HG02870 (cell line): ENCODE results near the gene B3GNT3.

Source experiments
- ATAC-seq: cut with Tn5 transposase; IDR thresholded peaks from one replicate; pipeline ENCODE4 v1.9.1; 2021; ENCODE audit warnings: mild to moderate bottlenecking, moderate library complexity; ENCODE audit not compliant: unreplicated experiment

The B3GNT3 gene, protein sequence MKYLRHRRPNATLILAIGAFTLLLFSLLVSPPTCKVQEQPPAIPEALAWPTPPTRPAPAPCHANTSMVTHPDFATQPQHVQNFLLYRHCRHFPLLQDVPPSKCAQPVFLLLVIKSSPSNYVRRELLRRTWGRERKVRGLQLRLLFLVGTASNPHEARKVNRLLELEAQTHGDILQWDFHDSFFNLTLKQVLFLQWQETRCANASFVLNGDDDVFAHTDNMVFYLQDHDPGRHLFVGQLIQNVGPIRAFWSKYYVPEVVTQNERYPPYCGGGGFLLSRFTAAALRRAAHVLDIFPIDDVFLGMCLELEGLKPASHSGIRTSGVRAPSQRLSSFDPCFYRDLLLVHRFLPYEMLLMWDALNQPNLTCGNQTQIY

DNA sequence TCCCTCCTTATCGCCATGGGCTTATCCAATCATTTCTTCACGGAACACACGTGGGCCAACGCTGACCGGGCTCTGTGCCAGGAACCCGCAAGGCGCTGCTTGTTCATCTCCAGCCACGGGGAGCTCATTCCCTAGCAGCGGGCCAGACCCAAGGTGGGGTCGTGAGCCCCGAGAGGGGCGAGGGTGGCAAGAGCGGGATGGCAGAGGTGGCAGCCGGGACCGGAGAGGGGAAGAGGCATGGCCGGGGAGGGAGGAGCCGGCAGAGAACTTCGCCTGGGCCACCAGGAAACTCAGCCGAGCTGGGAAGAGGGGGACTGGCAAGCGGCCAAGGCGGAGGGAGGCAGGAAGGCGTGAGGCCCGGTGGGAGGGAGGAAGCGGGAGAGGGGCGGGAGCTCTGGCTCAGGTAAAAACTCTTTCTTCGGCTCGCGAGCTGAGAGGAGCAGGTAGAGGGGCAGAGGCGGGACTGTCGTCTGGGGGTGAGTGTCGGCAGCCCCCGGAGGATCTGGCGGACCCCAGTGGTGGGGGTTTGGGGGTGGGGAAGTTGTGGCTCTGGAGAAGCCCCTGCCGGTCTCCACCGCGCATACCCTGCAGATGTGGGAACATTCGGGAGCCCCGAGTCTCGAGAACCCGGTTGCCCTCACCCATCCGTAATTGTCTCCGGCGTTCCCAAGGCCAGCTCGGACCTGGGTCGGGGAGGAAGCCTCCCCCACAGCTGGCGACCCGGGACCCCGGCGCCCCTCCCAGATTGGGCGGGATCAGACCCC lies at the start of gene B3GNT3:
Gene B3GNT3, plus strand, starts transcription at position 408 of the 764 bp plus-strand sequence. CDS start 12,670 bp downstream, outside the sequence.
- ATAC-seq, result no peak

- peak; percentile 69 for ATAC-seq
Measured at GRCh38 chr19:17747205-17748098, 47.5 kb upstream of the B3GNT3 start.

- no peak for ATAC-seq
Measured at GRCh38 chr19:17748884-17749638, 45.9 kb upstream of the B3GNT3 start.

DNA sequence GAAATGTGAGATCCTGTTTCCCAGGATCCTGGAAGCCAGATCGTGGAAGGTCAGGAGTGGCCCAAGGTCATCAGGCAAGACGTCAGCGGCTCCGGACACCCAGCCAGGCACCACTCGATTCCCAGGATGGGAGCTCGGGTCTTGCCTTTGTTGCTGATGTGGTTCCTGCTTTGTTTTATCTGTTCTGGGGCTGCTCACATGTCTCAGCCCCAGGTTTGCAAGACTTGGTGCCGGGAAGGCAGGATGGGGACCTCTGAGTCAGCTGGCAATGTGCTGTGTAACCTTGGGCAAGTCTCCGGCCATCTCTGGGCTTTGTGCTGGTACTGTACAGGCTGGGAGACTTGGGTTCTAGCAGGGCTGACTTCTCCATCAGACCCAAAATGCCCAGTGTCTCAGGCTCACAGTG lies 45.0 kb upstream of the B3GNT3 start:
- no peak for ATAC-seq

DNA sequence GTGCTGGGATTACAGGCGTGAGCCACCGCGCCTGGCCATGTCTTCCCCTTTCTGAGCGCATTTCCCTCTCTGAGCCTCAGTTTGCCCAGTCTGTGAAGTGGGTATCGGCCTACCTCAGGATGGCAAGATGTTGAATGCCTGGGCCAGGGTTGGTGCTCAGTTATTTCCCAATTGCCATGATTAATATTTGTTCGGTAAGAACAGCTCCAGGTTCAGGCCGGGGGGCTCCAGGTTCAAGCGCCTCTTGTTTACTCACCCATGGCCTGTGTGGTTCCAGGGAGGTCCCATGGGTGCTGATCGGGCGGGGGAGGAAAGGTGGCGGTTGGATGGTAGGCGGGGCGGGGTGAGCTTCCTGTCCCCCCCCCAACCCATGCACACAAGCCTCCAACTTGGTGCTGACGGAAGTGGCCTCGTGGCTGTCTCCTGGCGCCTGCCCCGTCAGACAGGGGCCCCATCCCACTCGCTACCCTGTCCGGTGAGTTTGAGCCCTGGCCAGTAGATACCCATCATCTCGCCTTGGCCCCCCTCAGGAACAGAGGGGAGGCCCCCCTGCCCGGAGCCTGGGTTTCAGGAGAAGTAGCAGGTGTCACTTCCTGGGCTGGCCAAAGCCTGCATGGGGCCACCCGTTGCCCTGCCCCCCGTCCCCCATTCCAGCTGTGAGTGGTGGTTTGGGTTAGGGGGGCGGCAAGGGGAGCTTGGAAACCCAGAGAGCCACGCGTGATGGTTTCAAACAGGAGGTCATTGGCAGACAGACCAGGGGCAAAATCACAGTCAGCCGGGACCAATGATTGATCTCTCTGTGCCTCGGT lies 43.6 kb upstream of the B3GNT3 start, which contains the start of gene FCHO1:
Gene FCHO1, plus strand, starts transcription at position 375 of the 809 bp plus-strand sequence. CDS start 3,688 bp downstream, outside the sequence.
- peak; percentile 33 for ATAC-seq

- no peak for ATAC-seq
Measured at GRCh38 chr19:17751912-17752273, 43.0 kb upstream of the B3GNT3 start.

GRCh38 chr19:17752865-17753639 lies 41.9 kb upstream of the B3GNT3 start:
- ATAC-seq, result no peak

DNA sequence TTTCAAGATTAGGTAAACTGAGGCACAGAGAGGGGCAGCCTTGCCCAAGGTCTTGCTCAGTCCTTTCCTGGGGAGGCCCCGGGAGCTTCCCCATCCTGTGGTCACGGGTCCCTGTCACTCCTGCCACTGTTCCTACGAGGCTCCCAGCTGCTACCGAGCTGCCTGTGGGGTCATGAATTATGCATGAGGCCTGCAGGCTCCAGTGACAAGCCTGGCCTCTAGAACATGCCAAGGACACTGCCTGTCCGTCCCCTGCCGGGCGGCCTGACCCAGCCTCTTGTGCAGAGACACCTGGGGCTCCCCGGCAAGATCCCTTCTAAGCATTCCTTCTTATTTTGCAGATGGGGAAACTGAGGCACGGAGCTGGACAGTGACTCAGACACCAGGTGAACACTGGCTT lies 41.0 kb upstream of the B3GNT3 start:
- ATAC-seq, result no peak

GRCh38 chr19:17754634-17755442 lies 40.1 kb upstream of the B3GNT3 start:
- peak; percentile 56 for ATAC-seq

DNA sequence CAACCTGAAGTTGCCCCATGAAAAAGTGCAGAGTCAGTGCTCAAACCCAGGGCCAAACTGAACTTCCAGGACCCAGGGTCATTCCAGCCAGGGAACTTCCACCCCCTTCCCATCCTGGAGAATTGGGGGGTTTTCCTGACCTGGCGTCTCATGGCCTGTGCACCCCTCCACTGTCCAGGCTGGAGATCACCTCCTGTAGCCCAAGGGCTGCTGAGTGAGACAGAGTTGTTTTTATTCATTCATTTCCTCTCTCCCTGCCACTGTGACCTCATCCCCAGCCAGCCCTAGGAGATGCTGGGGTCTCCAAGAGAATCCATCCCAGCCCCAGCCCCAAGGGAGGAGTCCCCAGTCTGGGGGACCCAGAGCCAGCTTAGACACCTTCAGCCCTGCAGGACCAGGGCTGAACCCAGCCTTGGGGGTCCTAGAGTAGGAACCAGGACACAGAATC lies 39.5 kb upstream of the B3GNT3 start:
- ATAC-seq, result no peak

GRCh38 chr19:17755977-17756670 lies 38.8 kb upstream of the B3GNT3 start:
- no peak for ATAC-seq

DNA sequence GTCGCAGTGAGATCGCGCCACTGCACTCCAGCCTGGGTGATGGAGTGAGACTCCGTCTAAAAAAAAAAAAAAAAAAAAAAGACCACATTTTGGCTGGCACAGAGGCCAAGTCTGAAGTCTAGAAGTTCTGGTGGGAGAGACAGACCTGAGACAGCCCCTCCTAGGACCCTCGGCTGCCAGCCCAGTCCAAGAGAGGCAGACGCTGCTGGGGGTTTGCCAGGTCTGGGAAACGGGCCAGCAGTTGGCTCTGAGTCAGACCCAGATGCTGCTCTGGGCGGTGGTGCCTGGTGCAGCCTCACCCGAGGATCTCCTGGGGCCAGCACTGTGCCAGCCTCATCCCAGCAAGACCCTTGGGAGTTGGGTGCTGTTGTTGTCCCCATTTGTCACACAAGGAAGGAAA lies 37.8 kb upstream of the B3GNT3 start:
- no peak for ATAC-seq

DNA sequence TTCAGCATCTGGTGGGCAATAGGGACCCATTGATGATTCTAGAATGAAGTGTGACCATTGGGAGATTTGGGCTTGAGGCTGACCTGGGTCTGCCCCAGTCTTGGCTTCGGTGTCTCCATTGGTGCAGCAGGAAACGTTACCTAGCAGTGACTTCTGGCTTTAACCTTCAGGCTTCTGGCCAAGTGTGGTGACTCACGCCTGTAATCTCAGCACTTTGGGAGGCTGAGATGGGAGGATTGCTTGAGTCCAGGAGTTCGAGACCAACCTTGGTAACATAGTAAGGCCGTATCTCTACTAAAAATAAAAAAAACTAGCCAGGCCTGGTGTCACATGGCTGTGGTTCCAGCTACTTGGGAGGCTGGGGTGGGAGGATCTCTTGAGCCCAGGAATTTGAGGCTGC lies 36.4 kb upstream of the B3GNT3 start:
- no peak for ATAC-seq

- no peak for ATAC-seq
Measured at GRCh38 chr19:17761148-17761547, 33.8 kb upstream of the B3GNT3 start.

GRCh38 chr19:17762505-17763229 lies 32.3 kb upstream of the B3GNT3 start:
- ATAC-seq, result no peak

GRCh38 chr19:17764348-17764747 lies 30.6 kb upstream of the B3GNT3 start:
- no peak for ATAC-seq
